ENCODE measurements around the gene IRF2BP1. TPM values are rescaled to one million over a fixed set of nuclear protein-coding genes. Genes with fewer than 3 reads are reported as not detected.
A peak's percentile ranks its signal among the peaks of the same experiment; 100 is the strongest.

Gene IRF2BP1
- total and polyA plus RNA-seq, 2 of the 13 experiments (the other 11 are each of a cell fraction or from before 2014, with no cell fraction given): 4.3 to 14.3 TPM

GRCh38 chr19:45885556-45886426 is at the start of gene IRF2BP1 (continued):
- TF ChIP-seq ZNF883 (CRISPR knock-in tag; IDR thresholded peaks at IDR 0.05; ENCODE audit: not compliant biosample characterization) (peak; percentile 46), ZNF639 (CRISPR knock-in tag; conservative IDR thresholded peaks at IDR 0.05) (peak; percentile 85), ZNF20 (CRISPR knock-in tag; IDR thresholded peaks at IDR 0.05) (no peak), HNRNPUL1 (IDR thresholded peaks at IDR 0.05; ENCODE audit: low read depth, low read length) (no peak), ZNF235 (CRISPR knock-in tag; IDR thresholded peaks at IDR 0.05; ENCODE audit: borderline replicate concordance) (0 out of 2 replicates have a peak, but pooled peaks have one; percentile 71), ZNF138 (CRISPR knock-in tag; IDR thresholded peaks at IDR 0.05; ENCODE audit: low read depth) (peak; percentile 8; the same call in 1 of the 2 replicates), GABPA (IDR thresholded peaks at IDR 0.05; ENCODE audit: low read depth, low read length) (peak; percentile 62), GABPA (CRISPR knock-in tag; IDR thresholded peaks at IDR 0.05; ENCODE audit: low read depth) (peak; percentile 89), GMEB1 (CRISPR knock-in tag; IDR thresholded peaks at IDR 0.05; ENCODE audit: borderline replicate concordance) (peak; percentile 21; the same call in 1 of the 2 replicates), ZNF768 (CRISPR knock-in tag; IDR thresholded peaks at IDR 0.05) (no peak), THAP8 (CRISPR knock-in tag; IDR thresholded peaks at IDR 0.05; ENCODE audit: borderline replicate concordance) (0 out of 2 replicates have a peak, but pooled peaks have one; percentile 36), PCBP1 (IDR thresholded peaks at IDR 0.05; ENCODE audit: borderline replicate concordance, low read depth, low read length) (0 out of 2 replicates have a peak, but pooled peaks have one; percentile 20), RBM39 (IDR thresholded peaks at IDR 0.05; ENCODE audit: low read depth, low read length, poor library complexity, severe bottlenecking) (peak; percentile 23), DBP (CRISPR knock-in tag; IDR thresholded peaks at IDR 0.05; ENCODE audit: not compliant biosample characterization) (no peak), SAFB2 (CRISPR knock-in tag; IDR thresholded peaks at IDR 0.05; ENCODE audit: borderline replicate concordance, low read depth) (no peak; the same call in 1 of the 2 replicates), UBTF (CRISPR knock-in tag; IDR thresholded peaks at IDR 0.05) (peak; percentile 80; the same call in 1 of the 2 replicates), MTERF4 (CRISPR knock-in tag; IDR thresholded peaks at IDR 0.05) (0 out of 2 replicates have a peak, but pooled peaks have one; percentile 71), NCOA2 (CRISPR knock-in tag; IDR thresholded peaks at IDR 0.05) (0 out of 2 replicates have a peak, but pooled peaks have one; percentile 11), CC2D1A (CRISPR knock-in tag; IDR thresholded peaks at IDR 0.05) (no peak), RFX3 (CRISPR knock-in tag; IDR thresholded peaks at IDR 0.05) (no peak)

Data from HepG2 (cell line).